ENCODE measurements around the gene ZNF738. TPM values are rescaled to one million over a fixed set of nuclear protein-coding genes. Genes with fewer than 3 reads are reported as not detected.

The ZNF738 gene
- total and polyA plus RNA-seq, 2 donors (not counting 1 experiment from before 2014, with no cell fraction given), result 7.0 to 27.1 TPM

DNA sequence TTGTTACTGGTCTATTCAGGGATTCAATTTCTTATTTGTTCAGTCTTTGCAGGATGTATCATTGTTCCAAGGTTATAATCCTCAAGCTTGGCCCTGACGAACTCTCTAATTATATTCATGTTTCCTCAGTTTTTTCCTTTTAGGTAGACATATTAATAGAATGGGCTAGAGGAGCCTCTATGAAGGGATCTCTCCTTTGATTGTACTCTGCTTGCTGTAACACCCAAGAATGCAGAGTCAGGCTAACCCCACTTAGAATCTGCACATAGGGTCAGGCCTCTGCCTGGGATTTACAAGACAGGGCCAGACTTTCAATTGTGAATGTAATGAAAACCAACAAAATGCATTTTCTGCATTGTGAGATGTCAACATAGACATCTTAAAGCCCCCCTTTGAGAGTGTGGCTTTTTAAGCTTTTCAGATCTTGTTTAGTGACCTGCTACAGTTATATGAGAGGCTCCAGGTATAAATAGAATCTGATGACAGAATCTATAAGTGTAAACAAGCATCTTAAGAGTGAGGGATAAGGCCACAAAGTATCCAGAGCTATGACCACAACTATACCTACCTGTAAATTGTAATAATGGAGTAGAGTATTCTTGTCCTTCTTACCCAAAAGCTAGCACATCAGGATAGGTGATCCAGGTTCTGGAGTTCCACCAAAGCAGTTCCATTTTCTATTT is 43.6 kb downstream of the ZNF738 start:
- Histone ChIP-seq H3K9me3 (ENCODE audit: control extremely low read depth in 1 of 3, control insufficient read depth in 2 of 3, insufficient read depth in 1 of 3, low read length in 2 of 3) (peaks cover 0 to 19% (median 10%) of the 10 kb centered on the region in 3 donors), H3K9ac (ENCODE audit: low read length) (no peak overlapping the region), H3K4me1 (ENCODE audit: control insufficient read depth in 2 of 2, insufficient read depth in 2 of 2, low read length in 2 of 2) (peaks cover 9 to 10% of the 10 kb centered on the region in 2 donors), H3K4me2 (replicated peaks; ENCODE audit: low read depth, low read length, poor library complexity, severe bottlenecking) (no peak overlapping the region), H4K20me1 (ENCODE audit: control insufficient read depth, insufficient read depth, low read length, poor library complexity, severe bottlenecking) (no peaks in the 10 kb centered on the region), H3K27me3 (replicated peaks in 1 of 4; ENCODE audit: control extremely low read depth in 1 of 4, control insufficient read depth in 3 of 4, insufficient read depth in 4 of 4, low read length in 3 of 4) (no peaks in the 10 kb centered on the region), H3K79me2 (ENCODE audit: control insufficient read depth, insufficient read depth, low read length) (peaks cover 56% of the 10 kb centered on the region), H3K27ac (ENCODE audit: low read length in 2 of 2) (no peak overlapping the region), H2AFZ (ENCODE audit: insufficient read depth, low read depth, low read length, poor library complexity, severe bottlenecking) (no peak overlapping the region), H3K36me3 (replicated peaks in 1 of 2; ENCODE audit: control extremely low read depth in 1 of 2, control insufficient read depth in 1 of 2, extremely low read depth in 1 of 2, insufficient read depth in 2 of 2, low read length in 1 of 2) (peaks cover 20 to 39% of the 10 kb centered on the region in 2 experiments), H3K4me3 (ENCODE audit: control extremely low read depth in 1 of 5, extremely low read depth in 1 of 5, insufficient read depth in 1 of 5, low read depth in 2 of 5, low read length in 4 of 5) (no peak overlapping the region)
- peaks cover 25% of the 10 kb centered on the region for H3K4me1 Mint-ChIP-seq
- no peak overlapping the region for H3K4me3 Mint-ChIP-seq
- no peaks in the 10 kb centered on the region for H3K27me3 Mint-ChIP-seq
- intact Hi-C loops (cut with micrococcal nuclease), result no loop called here
- H3K27ac Mint-ChIP-seq, result no peak overlapping the region
- POLR2A ChIA-PET, result no interaction called here
- WGBS (ENCODE audit: insufficient coverage), result no CpG with 5 or more reads among the region's 1 CpG
- ATAC-seq (ENCODE audit: low read depth), result no peak
- H3K9me3 Mint-ChIP-seq (ENCODE audit: insufficient read depth), result peaks cover 3% of the 10 kb centered on the region
- DNase-seq, result no peak
- no peak for TF ChIP-seq EZH2 (IDR thresholded peaks at IDR 0.05; ENCODE audit: borderline replicate concordance, insufficient read depth, low read depth, low read length, poor library complexity, severe bottlenecking)
- TF ChIP-seq, protein P1, sequence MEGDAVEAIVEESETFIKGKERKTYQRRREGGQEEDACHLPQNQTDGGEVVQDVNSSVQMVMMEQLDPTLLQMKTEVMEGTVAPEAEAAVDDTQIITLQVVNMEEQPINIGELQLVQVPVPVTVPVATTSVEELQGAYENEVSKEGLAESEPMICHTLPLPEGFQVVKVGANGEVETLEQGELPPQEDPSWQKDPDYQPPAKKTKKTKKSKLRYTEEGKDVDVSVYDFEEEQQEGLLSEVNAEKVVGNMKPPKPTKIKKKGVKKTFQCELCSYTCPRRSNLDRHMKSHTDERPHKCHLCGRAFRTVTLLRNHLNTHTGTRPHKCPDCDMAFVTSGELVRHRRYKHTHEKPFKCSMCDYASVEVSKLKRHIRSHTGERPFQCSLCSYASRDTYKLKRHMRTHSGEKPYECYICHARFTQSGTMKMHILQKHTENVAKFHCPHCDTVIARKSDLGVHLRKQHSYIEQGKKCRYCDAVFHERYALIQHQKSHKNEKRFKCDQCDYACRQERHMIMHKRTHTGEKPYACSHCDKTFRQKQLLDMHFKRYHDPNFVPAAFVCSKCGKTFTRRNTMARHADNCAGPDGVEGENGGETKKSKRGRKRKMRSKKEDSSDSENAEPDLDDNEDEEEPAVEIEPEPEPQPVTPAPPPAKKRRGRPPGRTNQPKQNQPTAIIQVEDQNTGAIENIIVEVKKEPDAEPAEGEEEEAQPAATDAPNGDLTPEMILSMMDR (IDR thresholded peaks at IDR 0.05), result no peak
- CTCF ChIA-PET, result interaction anchor here (1.1 kb wide), 1 partner anchor 19 kb away, joined by 3 read pairs; no protein-coding TSS in a partner anchor

DNA sequence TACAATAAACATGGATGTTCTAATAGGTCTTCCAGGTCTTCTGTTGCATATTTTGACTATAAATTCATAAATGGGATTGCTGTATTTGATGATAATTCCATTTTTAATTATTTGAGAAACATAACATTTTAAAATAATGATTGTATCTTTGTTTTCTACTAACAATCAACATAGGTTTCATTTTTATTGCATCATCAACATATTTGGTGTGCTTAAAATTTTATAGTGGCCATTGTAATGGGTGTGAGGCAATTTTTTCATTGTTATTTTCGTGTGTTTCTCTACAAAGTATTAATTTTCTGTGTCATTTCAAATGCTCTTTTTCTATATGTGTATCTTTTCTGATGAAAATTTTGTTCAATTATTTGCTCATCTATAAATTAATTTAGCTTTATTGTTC is 51.4 kb downstream of the ZNF738 start:
- Histone ChIP-seq H3K9ac (ENCODE audit: low read length) (no peak overlapping the region), H3K36me3 (replicated peaks in 1 of 2; ENCODE audit: control extremely low read depth in 1 of 2, control insufficient read depth in 1 of 2, extremely low read depth in 1 of 2, insufficient read depth in 2 of 2, low read length in 1 of 2) (peaks cover 4 to 41% of the 10 kb centered on the region in 2 experiments), H3K79me2 (ENCODE audit: control insufficient read depth, insufficient read depth, low read length) (no peaks in the 10 kb centered on the region), H3K27ac (ENCODE audit: low read length in 2 of 2) (no peak overlapping the region), H3K9me3 (ENCODE audit: control extremely low read depth in 1 of 3, control insufficient read depth in 2 of 3, insufficient read depth in 1 of 3, low read length in 2 of 3) (peaks cover 4 to 27% (median 7%) of the 10 kb centered on the region in 3 donors), H4K20me1 (ENCODE audit: control insufficient read depth, insufficient read depth, low read length, poor library complexity, severe bottlenecking) (no peaks in the 10 kb centered on the region), H3K27me3 (replicated peaks in 1 of 4; ENCODE audit: control extremely low read depth in 1 of 4, control insufficient read depth in 3 of 4, insufficient read depth in 4 of 4, low read length in 3 of 4) (no peaks in the 10 kb centered on the region), H3K4me1 (ENCODE audit: control insufficient read depth in 2 of 2, insufficient read depth in 2 of 2, low read length in 2 of 2) (no peaks in the 10 kb centered on the region), H3K4me3 (ENCODE audit: control extremely low read depth in 1 of 5, extremely low read depth in 1 of 5, insufficient read depth in 1 of 5, low read depth in 2 of 5, low read length in 4 of 5) (no peak overlapping the region), H2AFZ (ENCODE audit: insufficient read depth, low read depth, low read length, poor library complexity, severe bottlenecking) (no peak overlapping the region), H3K4me2 (replicated peaks; ENCODE audit: low read depth, low read length, poor library complexity, severe bottlenecking) (no peak overlapping the region)
- WGBS (ENCODE audit: insufficient coverage), result no CpG with 5 or more reads among the region's 1 CpG
- Mint-ChIP-seq H3K27ac (no peak overlapping the region), H3K4me1 (no peaks in the 10 kb centered on the region), H3K9me3 (ENCODE audit: insufficient read depth) (peaks cover 8% of the 10 kb centered on the region), H3K27me3 (no peaks in the 10 kb centered on the region), H3K4me3 (no peak overlapping the region)
- no peak for ATAC-seq (ENCODE audit: low read depth)
- no peak for DNase-seq
- CTCF ChIA-PET, result interaction anchor here (2.1 kb wide), 1 partner anchor 9 kb away, joined by 4 read pairs; no protein-coding TSS in a partner anchor
- intact Hi-C loops (cut with micrococcal nuclease), result no loop called here
- no peak for TF ChIP-seq EZH2 (IDR thresholded peaks at IDR 0.05; ENCODE audit: borderline replicate concordance, insufficient read depth, low read depth, low read length, poor library complexity, severe bottlenecking)
- TF ChIP-seq, protein P1 (IDR thresholded peaks at IDR 0.05), result no peak
- POLR2A ChIA-PET, result no interaction called here

All from B cell (primary cell).